Muscle of leg (tissue), 11 donors: ENCODE results near the gene ZNF552. TPM values are rescaled to one million over a fixed set of nuclear protein-coding genes. Genes with fewer than 3 reads are reported as not detected.
"Not testable (repeated sequence)": the region's sequence is repeated elsewhere in the genome, so short reads cannot be mapped to it uniquely, and the experiment has no call there.

Experiments used
- DNase-seq: peaks from one replicate; pipeline ENCODE4 v3.0.0; 2013
- H3K27ac ChIP-seq: one replicate; pipeline ENCODE4 v1.5.1; 2013; ENCODE audit warnings: mild to moderate bottlenecking, low read length, control low read depth
- H3K27me3 ChIP-seq: one replicate; pipeline ENCODE4 v1.6.1; 2013; ENCODE audit warnings: low read length; ENCODE audit not compliant: control insufficient read depth, insufficient read depth
- H3K36me3 ChIP-seq: one replicate; pipeline ENCODE4 v1.6.1; 2013; ENCODE audit warnings: low read length; ENCODE audit not compliant: control insufficient read depth, insufficient read depth
- H3K4me1 ChIP-seq: one replicate; pipeline ENCODE4 v1.6.1; 2013; ENCODE audit warnings: low read length; ENCODE audit not compliant: control insufficient read depth, insufficient read depth
- H3K4me3 ChIP-seq: one replicate; pipeline ENCODE4 v1.5.1; 2013; ENCODE audit warnings: low read length, control low read depth
- H3K9me3 ChIP-seq: replicated peaks from 2 replicates; pipeline ENCODE4 v1.6.1; 2013; ENCODE audit warnings: low read depth, low read length; ENCODE audit not compliant: control insufficient read depth
- WGBS: methylation state at CpG from one replicate; pipeline ENCODE4 v1.1.5; 2013; ENCODE audit warnings: missing lambda C conversion rate; ENCODE audit not compliant: insufficient coverage; 5-methylcytosine and 5-hydroxymethylcytosine counted together
- polyA plus RNA-seq, 8 donors: library from polyadenylated mRNA; unstranded; fragments of 120-200 nt; gene quantifications; one replicate each; pipeline versions ENCODE4 v1.2.1 to v1.2.3, GENCODE V29; 2013; ENCODE audit warnings: inconsistent platforms in 1 of 8, low replicate concordance in 1 of 8; ENCODE audit not compliant: insufficient read length in 8 of 8, insufficient read depth in 1 of 8
- total RNA-seq: library from RNA; stranded (reverse); fragments of 120-200 nt; gene quantifications from one replicate; pipeline ENCODE4 v1.2.4, GENCODE V29; 2013

ZNF552 gene
- total and polyA plus RNA-seq, 9 donors: 2.8 to 9.3 (median 4.4) TPM

DNA sequence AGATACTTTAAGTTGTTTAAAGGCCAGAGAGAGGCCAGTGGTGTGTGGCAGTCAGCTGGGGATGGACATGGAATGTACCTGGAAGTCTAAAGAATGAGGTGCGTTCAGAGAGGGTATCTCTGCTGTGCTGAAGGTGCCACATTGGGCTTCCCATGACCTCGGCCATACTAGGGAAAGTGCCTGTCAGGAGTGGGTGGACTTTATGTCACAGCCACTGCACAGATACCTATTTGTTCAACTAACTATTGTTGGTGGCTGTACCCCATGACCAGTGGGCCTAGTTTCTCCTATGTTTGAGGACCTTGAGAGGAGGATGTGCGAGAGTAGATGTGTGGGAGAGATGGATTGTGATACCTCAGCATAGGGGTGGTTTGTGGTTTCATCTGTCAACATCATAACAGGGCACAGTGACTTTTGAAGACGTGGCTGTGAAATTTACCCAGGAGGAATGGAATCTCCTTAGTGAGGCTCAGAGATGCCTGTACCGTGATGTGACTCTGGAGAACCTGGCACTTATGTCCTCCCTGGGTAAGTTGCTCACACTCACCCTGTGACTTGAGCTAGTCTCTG lies 24.0 kb upstream of the ZNF552 start:
- H3K9me3 ChIP-seq, H3K27me3 ChIP-seq, H3K4me3 ChIP-seq, DNase-seq, H3K27ac ChIP-seq, H3K4me1 ChIP-seq: not testable (repeated sequence)
- 93% methylated on average over 2 of the region's 5 CpGs for WGBS
- peaks cover 14% of the 10 kb centered on the region for H3K36me3 ChIP-seq

- not testable (repeated sequence) for DNase-seq, H3K36me3 ChIP-seq, H3K27ac ChIP-seq, H3K9me3 ChIP-seq, H3K4me3 ChIP-seq, H3K27me3 ChIP-seq, H3K4me1 ChIP-seq
- 100% methylated on average over 1 of the region's 5 CpGs for WGBS
These were observed 22.3 kb upstream of the ZNF552 start for GRCh38 chr19:57836991-57837390.

DNA sequence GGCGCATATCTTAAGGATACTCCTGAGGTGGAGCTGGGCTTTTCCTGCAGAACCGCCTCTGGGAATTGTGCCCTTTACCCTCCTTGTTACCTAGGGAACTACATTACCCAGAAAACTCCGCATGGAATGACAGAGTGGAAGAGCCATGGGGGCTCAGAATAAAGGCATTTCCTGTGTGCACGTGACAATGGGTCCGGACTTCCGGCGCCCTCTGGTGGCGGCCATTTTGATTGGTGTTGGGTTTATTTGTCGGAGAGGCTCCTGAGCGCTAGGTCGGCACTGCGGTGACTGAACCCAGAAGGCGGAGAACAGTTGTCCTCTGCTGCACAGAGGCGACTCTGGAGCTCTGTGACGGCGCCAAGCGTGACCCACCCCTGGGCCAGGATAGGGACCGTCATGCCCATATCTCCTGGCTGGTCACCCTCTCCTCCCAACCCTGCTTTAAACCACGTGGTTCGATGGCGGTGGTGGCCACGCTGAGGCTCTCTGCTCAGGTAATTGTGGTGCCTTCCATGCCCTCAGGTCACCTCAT lies 15.4 kb upstream of the ZNF552 start, which contains the start of gene ZNF587B:
TSS of gene ZNF587B (plus strand) at position 229 of the 532 bp plus-strand sequence. CDS start at position 459, 230 bp downstream.
- WGBS: 7% methylated on average over 12 of the region's 22 CpGs
- H3K4me1 ChIP-seq: peaks cover 11% of the 10 kb centered on the region
- H3K27me3 ChIP-seq: no peaks in the 10 kb centered on the region
- no peaks in the 10 kb centered on the region for H3K9me3 ChIP-seq
- H3K27ac ChIP-seq: peak within 1 kb of the TSS; percentile 84
- H3K4me3 ChIP-seq: peak within 1 kb of the TSS; percentile 55
- no peaks in the 10 kb centered on the region for H3K36me3 ChIP-seq
- DNase-seq: peak; percentile 68

- no peak overlapping the region for H3K27ac ChIP-seq
- H3K9me3 ChIP-seq: no peaks in the 10 kb centered on the region
- H3K4me3 ChIP-seq: no peak overlapping the region
- no peak for DNase-seq
- H3K36me3 ChIP-seq: no peaks in the 10 kb centered on the region
- no peaks in the 10 kb centered on the region for H3K27me3 ChIP-seq
- H3K4me1 ChIP-seq: peaks cover 11% of the 10 kb centered on the region
- no CpG with 5 or more reads among the region's 5 CpGs for WGBS
These were observed 14.6 kb upstream of the ZNF552 start for GRCh38 chr19:57829316-57829715.

GRCh38 chr19:57825511-57825910 lies 10.8 kb upstream of the ZNF552 start:
- no peak for DNase-seq
- Histone ChIP-seq H3K4me3 (no peak overlapping the region), H3K9me3 (no peaks in the 10 kb centered on the region), H3K27me3 (no peaks in the 10 kb centered on the region), H3K4me1 (peaks cover 11% of the 10 kb centered on the region), H3K36me3 (no peaks in the 10 kb centered on the region), H3K27ac (no peak overlapping the region)
- WGBS: 100% methylated on average over 1 of the region's 6 CpGs

GRCh38 chr19:57823608-57824007 lies 8.9 kb upstream of the ZNF552 start:
- H3K4me3 ChIP-seq, H3K36me3 ChIP-seq, H3K4me1 ChIP-seq, H3K27me3 ChIP-seq, DNase-seq, H3K9me3 ChIP-seq, H3K27ac ChIP-seq: not testable (repeated sequence)
- WGBS: 93% methylated on average over 4 of the region's 4 CpGs

DNA sequence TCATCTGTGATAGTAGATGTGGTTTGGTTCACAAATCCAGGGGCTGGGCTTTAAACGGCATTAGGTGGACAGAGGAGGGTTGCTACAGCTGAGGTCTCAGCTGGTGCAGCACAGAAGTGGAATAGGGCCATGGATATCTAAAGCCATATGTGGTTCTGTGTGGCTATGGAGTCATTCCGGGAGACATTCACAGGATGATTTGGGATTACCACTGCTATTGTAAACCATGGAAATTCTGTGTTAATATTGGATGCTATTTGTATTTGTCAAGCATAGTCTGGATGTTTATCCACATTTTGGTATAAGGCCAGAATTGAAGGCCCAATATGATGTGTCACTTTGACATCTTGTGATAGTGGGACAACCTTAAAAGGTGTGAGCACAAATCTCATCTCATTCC lies 8.4 kb upstream of the ZNF552 start:
- not testable (repeated sequence) for H3K4me1 ChIP-seq, H3K4me3 ChIP-seq, H3K36me3 ChIP-seq, H3K9me3 ChIP-seq, H3K27me3 ChIP-seq, H3K27ac ChIP-seq, DNase-seq
- no CpG with 5 or more reads among the region's 2 CpGs for WGBS

- H3K4me1 ChIP-seq, H3K4me3 ChIP-seq, H3K9me3 ChIP-seq, H3K27ac ChIP-seq, H3K36me3 ChIP-seq, DNase-seq, H3K27me3 ChIP-seq: not testable (repeated sequence)
- WGBS: 92% methylated on average over 2 of the region's 3 CpGs
These were observed 6.8 kb upstream of the ZNF552 start for GRCh38 chr19:57821501-57821900.

DNA sequence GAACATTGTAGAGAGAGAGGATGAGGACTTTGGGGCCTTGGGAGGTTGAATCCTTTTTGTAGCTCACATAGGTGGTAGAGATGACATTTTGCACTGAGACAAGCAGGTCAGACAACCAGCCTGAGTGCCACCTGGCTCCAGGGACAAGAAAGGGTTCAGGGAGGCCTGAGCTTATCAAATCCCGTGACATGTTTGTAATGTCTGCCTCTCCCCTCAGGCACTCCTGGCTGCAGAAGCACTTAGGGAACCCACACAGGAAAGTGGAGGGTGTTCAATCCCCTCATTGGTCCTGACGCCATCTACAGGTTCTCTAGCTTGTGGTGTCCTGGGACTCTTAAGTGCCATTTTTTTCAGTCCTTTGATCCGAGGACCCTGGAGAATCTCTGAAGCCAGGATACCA lies 6.4 kb upstream of the ZNF552 start:
- not testable (repeated sequence) for H3K4me1 ChIP-seq, H3K27me3 ChIP-seq, H3K36me3 ChIP-seq, DNase-seq, H3K9me3 ChIP-seq, H3K4me3 ChIP-seq, H3K27ac ChIP-seq
- WGBS: no CpG with 5 or more reads among the region's 3 CpGs

DNA sequence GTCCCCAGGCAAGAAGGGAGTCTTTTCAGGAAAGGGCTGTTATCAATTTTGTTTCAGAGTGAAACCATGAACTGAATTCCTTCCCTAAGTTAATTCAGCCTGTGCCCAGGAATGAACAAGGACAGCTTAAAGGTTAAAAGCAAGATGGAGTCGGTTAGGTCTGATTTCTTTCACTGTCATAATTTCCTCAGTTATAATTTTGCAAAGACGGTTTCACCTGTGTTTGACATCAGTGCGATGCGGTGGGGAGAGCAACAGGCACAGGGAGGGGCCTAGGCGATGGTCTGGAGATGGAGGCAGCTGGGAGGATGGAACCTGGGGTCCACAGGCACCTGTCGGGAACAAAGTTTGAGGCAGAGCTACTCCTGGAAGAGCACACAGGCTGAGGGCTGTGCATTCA lies 5.9 kb upstream of the ZNF552 start:
- H3K27me3 ChIP-seq: no peaks in the 10 kb centered on the region
- H3K4me3 ChIP-seq: peak overlapping the region; percentile 95
- H3K4me1 ChIP-seq: peaks cover 7% of the 10 kb centered on the region
- 82% methylated on average over 5 of the region's 6 CpGs for WGBS
- H3K9me3 ChIP-seq: no peaks in the 10 kb centered on the region
- no peak for DNase-seq
- no peak overlapping the region for H3K27ac ChIP-seq
- H3K36me3 ChIP-seq: no peaks in the 10 kb centered on the region
